Subcutaneous abdominal adipose tissue (tissue), 5 donors: Measurements from ENCODE around the gene CRAMP1.
A peak's percentile ranks its signal among the peaks of the same experiment; 100 is the strongest.

Experiments used
- H3K27ac ChIP-seq: one replicate; pipeline ENCODE4 v1.7.0; 2013; ENCODE audit warnings: low read depth, mild to moderate bottlenecking, inconsistent platforms, low read length, moderate library complexity
- H3K27me3 ChIP-seq, 5 donors: one replicate each; pipeline ENCODE4 v1.7.0; 2013; ENCODE audit warnings: low read length in 5 of 5, inconsistent platforms in 1 of 5; ENCODE audit not compliant: control insufficient read depth in 5 of 5, insufficient read depth in 4 of 5
- H3K36me3 ChIP-seq, 5 donors: one replicate each; pipeline ENCODE4 v1.7.0; 2013; ENCODE audit warnings: low read length in 5 of 5; ENCODE audit not compliant: control insufficient read depth in 5 of 5, insufficient read depth in 5 of 5
- H3K4me1 ChIP-seq, 5 donors: one replicate each; pipeline ENCODE4 v1.7.0; 2013; ENCODE audit warnings: low read length in 5 of 5, mild to moderate bottlenecking in 3 of 5, moderate library complexity in 1 of 5; ENCODE audit not compliant: control insufficient read depth in 5 of 5, insufficient read depth in 5 of 5
- H3K4me3 ChIP-seq, 5 donors: one replicate each; pipeline ENCODE4 v1.7.0; 2013; ENCODE audit warnings: low read length in 5 of 5, low read depth in 1 of 5
- H3K9ac ChIP-seq, 5 donors: one replicate each; pipeline ENCODE4 v1.7.0; 2013; ENCODE audit warnings: low read length in 5 of 5, mild to moderate bottlenecking in 4 of 5, moderate library complexity in 3 of 5
- H3K9me3 ChIP-seq, 5 donors: one replicate each; pipeline ENCODE4 v1.7.0; 2013; ENCODE audit warnings: low read length in 5 of 5; ENCODE audit not compliant: control insufficient read depth in 5 of 5
- donor health status: healthy.
- donor health status: healthy.
- donor health status: healthy.
- donor health status: healthy.
- donor health status: healthy.

CRAMP1 gene

DNA sequence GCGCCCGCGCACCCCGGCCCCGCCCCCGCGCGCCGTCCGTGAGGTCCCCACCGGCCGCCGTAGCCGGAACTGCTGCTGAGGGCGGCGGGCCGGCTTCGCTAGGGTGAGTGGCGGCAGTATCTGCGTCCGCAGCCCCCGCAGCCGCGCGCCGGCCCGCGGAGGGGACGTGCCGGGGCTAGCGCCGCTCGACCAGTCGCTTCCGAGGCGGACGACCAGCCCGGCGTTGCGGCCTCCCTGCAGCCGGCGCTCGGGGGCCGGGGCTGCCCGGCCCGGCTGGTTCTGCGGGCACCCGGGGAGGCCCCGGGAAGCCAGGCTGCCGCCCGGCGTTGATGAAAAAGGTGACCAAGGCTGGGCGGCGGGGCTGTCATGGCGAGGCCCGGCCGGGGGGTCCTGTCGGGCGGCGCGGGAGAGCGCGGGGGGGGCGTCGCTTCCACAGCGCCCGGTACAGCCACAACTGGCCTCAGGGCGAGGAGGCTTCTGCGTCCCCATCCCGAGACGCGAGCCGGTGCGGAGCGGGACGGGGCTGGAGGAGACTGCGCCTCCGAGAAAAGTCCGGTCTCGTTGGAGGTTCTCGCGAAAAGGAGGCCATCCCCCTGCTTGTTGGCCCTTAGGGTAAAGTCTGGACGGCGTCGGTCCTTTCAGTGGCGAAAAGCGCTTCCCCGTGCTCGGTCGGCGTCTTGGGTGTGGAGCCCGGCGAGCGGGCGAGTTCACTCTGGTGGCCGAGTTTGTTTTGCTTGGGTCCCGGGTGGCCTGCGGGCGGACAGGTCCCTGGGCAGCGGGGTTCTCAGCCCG lies at the start of gene CRAMP1:
Gene CRAMP1 (plus strand): TSS at position 41 of the 792 bp plus-strand sequence. CDS start 2,280 bp downstream, outside the sequence.
- Histone ChIP-seq H3K27ac (peak within 1 kb of the TSS; percentile 76), H3K4me3 (peak within 1 kb of the TSS; percentile 64 to 89 (median 75)), H3K9ac (peak within 1 kb of the TSS in 4 of 5 donors; percentile 60 to 90 (median 87)), H3K9me3 (no peaks in the 10 kb centered on the region), H3K36me3 (peaks cover 2 to 9% (median 6%) of the 10 kb centered on the region in 5 donors), H3K4me1 (peaks cover 5 to 58% (median 53%) of the 10 kb centered on the region in 5 donors), H3K27me3 (no peaks in the 10 kb centered on the region)

DNA sequence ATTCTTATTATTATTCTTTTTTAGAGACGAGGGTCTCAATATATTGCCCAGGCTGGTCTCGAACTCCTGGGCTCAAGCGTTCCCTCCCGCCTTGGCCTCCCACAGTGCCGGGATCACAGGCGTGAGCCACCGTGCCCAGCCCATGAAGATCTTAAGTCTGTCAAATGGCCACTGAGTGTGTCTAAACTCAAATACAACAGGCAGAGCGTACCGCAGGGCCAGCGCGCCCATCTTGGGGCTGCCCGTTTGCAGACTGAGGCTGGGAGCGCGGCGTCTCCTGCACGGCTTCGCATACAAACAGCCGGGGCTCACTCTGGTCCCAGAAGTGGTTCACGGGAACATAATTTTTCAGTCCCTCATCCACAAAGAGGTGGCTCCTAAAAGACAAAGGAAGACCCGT lies 48.4 kb upstream of the CRAMP1 start:
- Histone ChIP-seq H3K4me1 (peaks cover 0 to 35% (median 8%) of the 10 kb centered on the region in 5 donors), H3K27ac (no peak overlapping the region), H3K4me3 (no peak overlapping the region), H3K36me3 (peaks cover 0 to 39% (median 30%) of the 10 kb centered on the region in 5 donors), H3K9me3 (no peaks in the 10 kb centered on the region), H3K9ac (no peak overlapping the region), H3K27me3 (no peaks in the 10 kb centered on the region)

DNA sequence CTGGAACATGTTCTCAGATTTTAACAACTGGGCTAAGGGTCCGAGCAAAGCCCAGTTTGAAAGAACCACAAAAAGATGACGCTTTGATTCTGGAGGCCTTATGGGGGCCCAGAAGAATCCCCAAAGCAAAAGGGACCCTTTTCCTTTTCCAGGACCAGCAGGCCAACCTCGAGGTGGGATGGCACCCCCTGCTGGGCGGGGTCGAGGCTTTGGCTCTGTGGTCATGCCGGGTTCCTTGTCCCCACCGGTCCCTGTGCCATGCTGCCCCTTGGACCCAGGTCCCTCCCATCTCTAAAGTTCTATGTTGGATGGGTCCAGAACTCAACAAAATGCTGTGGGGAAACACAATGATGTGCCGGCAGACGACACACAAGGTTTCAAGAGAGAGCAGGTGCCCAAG lies 47.8 kb upstream of the CRAMP1 start:
- H3K9ac ChIP-seq = no peak overlapping the region
- H3K4me1 ChIP-seq = peaks cover 0 to 30% (median 8%) of the 10 kb centered on the region in 5 donors
- no peak overlapping the region for H3K27ac ChIP-seq
- H3K4me3 ChIP-seq = no peak overlapping the region
- no peaks in the 10 kb centered on the region for H3K9me3 ChIP-seq
- no peaks in the 10 kb centered on the region for H3K27me3 ChIP-seq
- H3K36me3 ChIP-seq = peaks cover 0 to 34% (median 26%) of the 10 kb centered on the region in 5 donors

- Histone ChIP-seq H3K27ac (no peak overlapping the region), H3K27me3 (no peaks in the 10 kb centered on the region), H3K9ac (peak overlapping the region in 1 of 5 donors; percentile 56), H3K9me3 (no peaks in the 10 kb centered on the region), H3K4me3 (no peak overlapping the region), H3K4me1 (peaks cover 0 to 20% (median 5%) of the 10 kb centered on the region in 5 donors), H3K36me3 (peaks cover 0 to 28% (median 22%) of the 10 kb centered on the region in 5 donors)
Observed at GRCh38 chr16:1565083-1565805, 46.9 kb upstream of the CRAMP1 start.

GRCh38 chr16:1567988-1568387 lies 44.2 kb upstream of the CRAMP1 start:
- Histone ChIP-seq H3K4me1 (peaks cover 0 to 3% (median 0%) of the 10 kb centered on the region in 5 donors), H3K4me3 (no peak overlapping the region), H3K9ac (no peak overlapping the region), H3K36me3 (peaks cover 0 to 9% (median 6%) of the 10 kb centered on the region in 5 donors), H3K27ac (no peak overlapping the region), H3K27me3 (no peaks in the 10 kb centered on the region), H3K9me3 (no peaks in the 10 kb centered on the region)

DNA sequence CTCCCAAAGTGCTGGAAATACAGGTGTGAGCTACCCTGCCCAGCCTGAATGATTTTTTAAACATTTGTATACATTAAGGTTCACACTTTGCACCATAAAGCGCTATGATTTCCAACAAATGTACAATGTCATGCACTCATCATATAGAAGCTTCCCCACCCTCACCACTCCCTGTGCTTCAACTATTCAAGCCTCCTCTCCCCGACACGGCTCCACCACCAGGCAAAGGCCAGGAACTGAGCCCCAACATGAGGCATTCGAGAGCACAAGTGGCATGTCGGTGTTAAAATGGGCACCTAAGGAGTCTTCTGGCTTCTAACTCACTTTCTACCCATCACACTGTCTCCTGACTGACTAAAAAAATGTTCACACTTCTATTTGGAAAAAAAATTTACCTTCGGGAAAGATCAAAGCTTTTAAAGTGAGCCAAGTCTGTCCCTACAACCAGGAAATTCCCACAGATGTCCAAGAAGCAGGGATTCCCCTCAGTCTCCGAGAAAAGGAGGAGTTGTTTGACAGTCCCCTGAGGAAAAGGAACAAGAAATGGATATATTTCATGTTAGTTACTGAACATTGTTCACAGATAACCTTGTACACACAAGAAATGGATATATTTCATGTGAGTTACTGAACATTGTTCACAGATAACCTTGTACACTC lies 41.0 kb upstream of the CRAMP1 start:
- Histone ChIP-seq H3K27ac (no peak overlapping the region), H3K4me1 (no peaks in the 10 kb centered on the region), H3K36me3 (peaks cover 0 to 7% (median under 1%) of the 10 kb centered on the region in 5 donors)

DNA sequence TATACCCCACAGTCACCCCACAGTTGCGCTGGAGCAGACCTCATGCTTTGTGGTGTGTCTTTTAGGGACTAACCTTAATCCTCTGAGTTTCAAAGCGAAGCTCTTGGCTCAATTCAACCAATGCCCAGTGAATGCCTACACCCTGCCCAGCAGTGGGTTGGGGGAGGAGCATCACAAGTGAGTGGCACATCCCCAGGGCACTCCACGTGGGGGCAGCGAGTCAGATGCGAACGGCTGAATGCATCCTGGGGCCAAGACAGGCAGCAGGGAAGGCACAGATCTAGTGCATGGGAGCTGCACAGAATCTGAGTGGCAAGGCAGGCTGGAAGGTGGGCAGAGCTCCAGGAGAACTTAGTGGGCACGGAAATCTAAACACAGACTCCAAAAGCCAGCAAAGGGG lies 39.5 kb upstream of the CRAMP1 start:
- no peaks in the 10 kb centered on the region for H3K9me3 ChIP-seq
- no peak overlapping the region for H3K9ac ChIP-seq
- peaks cover 0 to 13% (median 2%) of the 10 kb centered on the region in 5 donors for H3K36me3 ChIP-seq
- H3K4me1 ChIP-seq = no peaks in the 10 kb centered on the region
- no peaks in the 10 kb centered on the region for H3K27me3 ChIP-seq
- no peak overlapping the region for H3K27ac ChIP-seq
- H3K4me3 ChIP-seq = no peak overlapping the region

More for the DNA sequence above, 41.0 kb upstream of the CRAMP1 start:
- Histone ChIP-seq H3K9ac (no peak overlapping the region), H3K27me3 (no peaks in the 10 kb centered on the region), H3K4me3 (no peak overlapping the region), H3K9me3 (no peaks in the 10 kb centered on the region)

- peaks cover 0 to 12% (median 6%) of the 10 kb centered on the region in 5 donors for H3K36me3 ChIP-seq
- H3K27me3 ChIP-seq = no peaks in the 10 kb centered on the region
- H3K4me1 ChIP-seq = no peaks in the 10 kb centered on the region
- no peak overlapping the region for H3K27ac ChIP-seq
- no peaks in the 10 kb centered on the region for H3K9me3 ChIP-seq
- H3K9ac ChIP-seq = no peak overlapping the region
- H3K4me3 ChIP-seq = no peak overlapping the region
Observed at GRCh38 chr16:1573301-1573700, 38.9 kb upstream of the CRAMP1 start.

GRCh38 chr16:1575578-1575977 lies 36.6 kb upstream of the CRAMP1 start:
- no peaks in the 10 kb centered on the region for H3K27me3 ChIP-seq
- peaks cover 0 to 22% (median 20%) of the 10 kb centered on the region in 5 donors for H3K36me3 ChIP-seq
- H3K9ac ChIP-seq = no peak overlapping the region
- no peak overlapping the region for H3K27ac ChIP-seq
- H3K4me3 ChIP-seq = no peak overlapping the region
- H3K4me1 ChIP-seq = no peaks in the 10 kb centered on the region
- H3K9me3 ChIP-seq = no peaks in the 10 kb centered on the region
